NCI-H82 treated with DMSO at 0.1 percent for 48 hours (cell line): ENCODE results near the gene PAXIP1.
A peak's percentile ranks its signal among the peaks of the same experiment; 100 is the strongest.
"Not testable (repeated sequence)": the region's sequence is repeated elsewhere in the genome, so short reads cannot be mapped to it uniquely, and the experiment has no call there.

Source experiments
- DNase-seq: peaks from one replicate; lab custom pipeline; 2025; ENCODE audit not compliant: unreplicated experiment; lab: John Stamatoyannopoulos, UW

Gene PAXIP1

DNA sequence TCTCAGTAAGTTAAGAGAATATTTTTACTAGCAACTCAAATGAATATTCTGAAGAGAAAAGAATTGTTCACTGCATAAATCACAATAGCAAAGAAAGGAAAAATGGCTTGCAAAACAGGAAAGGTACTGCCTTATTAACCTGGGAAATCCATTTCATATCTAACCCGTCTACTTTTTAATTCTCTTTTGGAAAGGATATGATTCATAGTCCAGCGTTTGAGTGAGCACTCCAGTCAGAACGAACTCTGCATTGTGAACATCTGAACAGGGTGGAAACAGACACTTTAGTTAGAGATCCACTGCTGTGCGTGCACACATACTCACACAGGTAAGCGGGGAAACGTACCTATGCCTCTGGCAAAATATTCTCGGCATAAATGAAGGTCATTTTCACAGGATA lies 56.8 kb downstream of the PAXIP1 start:
- no peak for DNase-seq

- DNase-seq, result no peak
Measured at GRCh38 chr7:154943906-154944305, 59.0 kb downstream of the PAXIP1 start.

DNA sequence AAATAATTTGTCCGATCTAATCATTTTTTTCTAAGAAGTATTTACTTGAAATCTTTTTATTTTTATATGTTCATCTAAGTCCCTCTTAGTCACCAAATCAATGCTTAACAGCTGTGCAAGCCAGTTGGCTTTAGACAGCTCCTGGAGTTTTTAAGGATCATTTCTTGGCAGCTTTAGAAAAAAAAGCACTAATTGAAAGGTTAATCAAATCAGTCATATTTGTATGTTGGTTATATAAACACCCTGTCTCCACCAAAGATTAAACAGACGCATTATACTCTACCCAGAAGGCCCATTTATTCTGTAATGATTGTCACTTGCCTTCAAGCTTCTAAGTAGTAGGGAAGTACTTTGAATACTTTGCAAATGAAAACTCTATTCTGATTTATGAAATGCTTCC lies 60.2 kb downstream of the PAXIP1 start:
- no peak for DNase-seq

DNA sequence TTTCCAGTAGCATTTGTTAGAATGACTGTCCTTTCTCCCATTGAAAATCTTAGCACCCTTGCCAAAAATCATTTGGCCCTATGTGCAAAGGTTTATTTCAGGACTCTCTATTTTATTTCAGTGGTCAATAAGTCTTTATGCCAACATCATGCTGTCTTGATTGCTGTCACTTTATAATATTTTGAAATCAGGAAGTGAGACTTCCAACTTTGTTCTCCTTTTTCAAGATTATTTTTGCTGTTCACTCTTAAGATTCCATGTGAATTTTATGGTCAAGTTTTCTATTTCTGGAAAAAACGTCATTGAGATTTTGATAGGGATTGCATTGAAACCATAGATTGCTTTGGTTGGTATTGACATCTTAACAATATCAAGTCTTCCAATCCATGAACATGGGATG lies 65.1 kb downstream of the PAXIP1 start:
- no peak for DNase-seq

DNA sequence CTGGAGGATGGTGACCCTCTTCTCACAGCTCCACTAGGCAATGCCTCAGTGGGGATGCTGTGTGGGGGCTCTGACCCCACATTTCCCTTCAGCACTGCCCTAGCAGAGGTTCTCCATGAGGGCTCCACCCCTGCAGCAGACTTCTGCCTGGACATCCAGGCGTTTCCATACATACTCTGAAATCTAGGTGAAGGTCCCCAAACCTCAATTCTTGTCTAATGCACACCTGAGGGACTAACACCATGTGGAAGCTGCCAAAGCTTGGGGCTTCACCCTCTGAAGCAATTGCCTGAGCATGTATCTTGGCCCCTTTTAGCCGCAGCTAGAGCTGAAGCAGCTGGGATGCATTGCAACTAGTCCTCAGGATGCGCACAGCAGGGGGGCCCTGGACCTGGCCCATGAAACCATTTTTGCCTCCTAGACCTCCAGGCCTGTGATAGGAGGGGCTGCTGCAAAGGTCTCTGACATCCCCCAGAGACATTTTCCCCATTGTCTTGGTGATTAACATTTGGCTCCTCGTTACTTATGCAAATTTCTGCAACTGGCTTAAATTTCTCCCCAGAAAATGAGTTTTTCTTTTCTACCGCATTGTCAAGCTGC lies 68.5 kb downstream of the PAXIP1 start:
- DNase-seq, result not testable (repeated sequence)

GRCh38 chr7:154931906-154932305 lies 71.0 kb downstream of the PAXIP1 start:
- DNase-seq, result no peak

DNA sequence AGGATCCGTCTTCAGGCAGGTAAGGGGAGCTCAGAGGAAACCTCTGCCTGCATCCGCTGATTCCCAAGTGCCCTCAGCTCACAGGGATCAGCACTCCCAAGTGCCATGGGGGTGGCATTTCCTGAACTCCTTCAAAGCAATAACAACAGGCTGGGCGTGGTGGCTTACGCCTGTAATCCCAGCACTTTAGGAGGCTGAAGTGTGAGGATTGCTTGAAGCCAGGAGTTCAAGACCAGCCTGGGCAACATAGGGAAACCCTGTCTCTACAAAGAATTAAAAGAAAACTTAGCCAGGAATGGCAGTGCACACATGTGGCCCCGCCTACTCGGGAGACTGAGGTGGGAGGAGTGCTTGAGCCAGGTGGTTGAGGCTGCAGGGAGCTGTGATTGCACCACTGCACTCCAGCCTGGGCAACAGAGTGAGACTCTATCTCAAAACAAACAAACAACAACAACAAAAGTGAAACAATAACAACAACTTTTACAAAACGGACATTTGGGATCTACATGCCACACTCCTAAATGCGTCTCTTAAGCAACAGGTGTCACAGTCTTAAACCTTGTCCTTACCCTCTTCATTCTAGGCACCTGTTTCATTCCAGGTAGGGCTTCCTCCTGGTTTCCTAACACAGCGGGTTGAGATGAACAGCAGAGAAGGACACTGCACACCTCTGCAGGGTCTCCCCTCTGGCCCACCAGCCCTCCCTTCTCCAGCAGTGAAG lies 73.8 kb downstream of the PAXIP1 start:
- no peak for DNase-seq

- DNase-seq, result no peak
Measured at GRCh38 chr7:154928136-154929005, 74.6 kb downstream of the PAXIP1 start.

DNA sequence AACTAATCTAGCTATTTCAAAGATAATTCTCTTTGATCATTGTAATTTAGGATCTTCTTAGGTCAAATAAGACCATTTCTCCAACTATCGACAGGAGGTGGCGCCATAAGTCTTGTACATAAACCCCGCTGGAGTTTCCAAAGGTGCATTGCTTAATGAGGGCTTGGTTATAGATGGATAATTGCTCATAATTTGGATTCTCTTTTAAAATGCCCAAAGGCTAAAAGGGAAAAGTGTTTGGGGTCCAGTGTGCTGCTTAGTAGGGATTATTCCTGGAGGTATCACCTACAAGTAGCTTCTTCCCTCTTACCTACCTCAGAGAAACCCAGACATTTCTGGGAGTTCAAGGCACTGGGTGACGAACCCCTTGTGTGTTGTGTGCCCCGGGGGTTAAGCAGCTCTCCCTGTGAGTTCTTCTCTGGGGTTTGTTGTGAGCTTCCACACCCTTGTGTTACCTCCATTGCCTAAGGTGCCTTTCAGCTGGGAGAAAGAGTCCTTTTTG lies 75.2 kb downstream of the PAXIP1 start:
- peak; percentile 10 for DNase-seq

DNA sequence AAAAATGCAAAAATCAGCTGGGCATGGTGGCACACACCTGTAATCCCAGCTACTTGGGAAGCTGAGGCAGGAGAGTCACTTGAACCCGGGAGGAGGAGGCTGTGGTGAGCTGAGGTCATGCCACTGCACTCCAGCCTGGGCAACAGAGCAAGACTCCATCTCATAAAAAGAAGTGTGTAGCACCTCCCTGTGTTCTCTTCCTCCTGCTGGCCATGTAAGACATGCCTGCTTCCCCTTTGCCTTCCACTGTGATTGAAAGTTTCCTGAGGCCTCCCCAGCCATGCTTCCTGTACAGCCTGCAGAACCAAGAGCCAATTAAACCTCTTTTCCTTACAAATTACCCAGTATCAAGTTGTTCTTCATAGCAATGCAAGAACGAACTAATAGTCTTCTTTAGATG lies 80.5 kb downstream of the PAXIP1 start:
- not testable (repeated sequence) for DNase-seq

DNA sequence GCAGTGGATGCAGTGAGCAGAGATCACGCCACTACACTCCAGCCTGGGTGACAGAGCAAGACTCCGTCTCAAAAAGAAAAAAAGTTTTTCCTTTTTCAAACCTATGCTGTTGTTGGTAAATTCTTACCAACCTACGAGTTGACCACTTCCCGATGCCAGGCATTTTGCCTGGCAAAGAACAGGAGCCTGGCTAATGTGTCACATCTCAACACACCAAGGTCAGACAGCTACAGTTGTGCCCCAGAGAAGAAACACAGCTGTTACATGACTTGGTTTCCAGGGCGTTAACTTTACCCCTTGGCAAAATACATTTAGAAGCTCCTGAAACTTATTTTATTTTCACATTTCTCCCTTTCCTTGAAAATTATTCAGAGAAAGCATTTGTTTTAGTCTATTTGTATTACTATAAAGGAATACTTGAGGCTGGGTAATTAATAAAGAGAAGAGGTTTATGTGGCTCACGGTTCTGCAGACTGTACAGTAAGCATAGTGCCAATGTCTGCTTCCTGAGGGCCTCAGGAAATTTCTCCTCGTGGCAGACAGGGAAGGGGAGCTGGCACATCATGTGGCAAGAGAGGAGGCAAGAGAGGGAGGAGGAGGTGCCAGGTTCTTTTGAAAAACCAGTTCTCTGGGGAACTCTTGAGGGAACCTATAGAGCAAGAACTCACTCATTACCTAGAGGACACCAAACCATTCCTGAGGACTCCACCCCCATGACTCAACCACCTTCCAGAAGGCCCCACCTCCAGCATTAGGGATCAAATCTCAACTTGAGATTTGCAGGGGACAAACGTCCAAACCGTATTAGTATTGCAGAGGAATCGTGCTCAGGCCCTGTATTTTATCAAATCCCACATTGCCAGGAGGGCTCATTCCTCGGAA lies 83.3 kb downstream of the PAXIP1 start:
- DNase-seq, result no peak

DNA sequence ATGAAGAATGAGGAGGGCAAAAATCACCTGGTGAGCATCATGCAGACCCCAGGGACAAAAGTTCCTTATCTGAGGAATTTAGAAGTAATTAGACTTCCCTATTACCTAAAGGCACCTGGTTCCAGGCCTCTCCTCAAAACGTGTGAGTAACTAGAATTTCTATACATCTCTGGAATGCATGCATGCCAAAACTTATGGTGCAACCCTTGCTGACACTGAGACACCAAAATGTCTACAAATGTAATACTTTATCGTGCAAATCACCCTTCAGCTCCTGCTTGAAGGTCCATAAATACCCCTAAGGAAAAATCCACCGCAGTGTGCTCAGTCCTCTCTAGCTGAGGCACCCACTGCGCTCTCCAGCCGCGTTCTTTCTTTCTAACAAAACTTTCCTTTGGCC lies 84.2 kb downstream of the PAXIP1 start:
- no peak for DNase-seq

DNA sequence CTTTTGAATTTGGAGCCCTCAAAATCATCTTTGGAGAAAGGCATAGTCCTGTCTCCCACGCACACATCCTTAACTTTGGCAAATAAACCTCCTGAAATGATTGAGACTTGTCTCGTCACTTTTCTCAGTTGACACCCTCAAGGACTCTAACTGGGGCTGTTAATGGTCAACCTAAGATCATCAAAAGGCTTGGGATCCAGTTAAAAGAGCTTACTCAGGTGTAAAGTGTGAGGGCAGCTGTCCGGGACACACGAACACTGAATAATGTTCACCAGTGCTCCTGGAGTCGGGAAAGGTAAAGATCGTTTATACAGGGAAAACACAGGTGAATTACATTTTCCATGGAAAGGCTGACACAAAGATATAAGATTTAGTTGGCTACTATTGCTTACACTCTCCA lies 84.7 kb downstream of the PAXIP1 start:
- no peak for DNase-seq

DNA sequence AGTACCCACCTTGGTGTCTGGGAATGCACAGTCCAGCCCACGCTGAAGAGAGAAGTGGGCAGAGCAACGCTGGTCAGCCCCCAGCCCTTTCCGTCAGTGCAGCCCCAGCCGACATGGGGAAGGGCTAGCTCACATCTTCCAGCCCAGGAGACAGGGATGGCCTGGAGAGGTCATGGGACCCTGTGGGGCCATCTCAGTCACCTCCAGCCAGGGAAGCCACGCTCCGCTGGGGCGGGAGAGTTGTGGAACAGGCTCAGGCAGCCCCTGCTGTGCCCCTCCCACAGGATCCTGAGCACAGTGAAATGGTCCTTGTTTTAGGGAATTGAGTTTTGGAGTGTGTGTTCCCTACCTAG lies 85.1 kb downstream of the PAXIP1 start:
- DNase-seq, result no peak

DNA sequence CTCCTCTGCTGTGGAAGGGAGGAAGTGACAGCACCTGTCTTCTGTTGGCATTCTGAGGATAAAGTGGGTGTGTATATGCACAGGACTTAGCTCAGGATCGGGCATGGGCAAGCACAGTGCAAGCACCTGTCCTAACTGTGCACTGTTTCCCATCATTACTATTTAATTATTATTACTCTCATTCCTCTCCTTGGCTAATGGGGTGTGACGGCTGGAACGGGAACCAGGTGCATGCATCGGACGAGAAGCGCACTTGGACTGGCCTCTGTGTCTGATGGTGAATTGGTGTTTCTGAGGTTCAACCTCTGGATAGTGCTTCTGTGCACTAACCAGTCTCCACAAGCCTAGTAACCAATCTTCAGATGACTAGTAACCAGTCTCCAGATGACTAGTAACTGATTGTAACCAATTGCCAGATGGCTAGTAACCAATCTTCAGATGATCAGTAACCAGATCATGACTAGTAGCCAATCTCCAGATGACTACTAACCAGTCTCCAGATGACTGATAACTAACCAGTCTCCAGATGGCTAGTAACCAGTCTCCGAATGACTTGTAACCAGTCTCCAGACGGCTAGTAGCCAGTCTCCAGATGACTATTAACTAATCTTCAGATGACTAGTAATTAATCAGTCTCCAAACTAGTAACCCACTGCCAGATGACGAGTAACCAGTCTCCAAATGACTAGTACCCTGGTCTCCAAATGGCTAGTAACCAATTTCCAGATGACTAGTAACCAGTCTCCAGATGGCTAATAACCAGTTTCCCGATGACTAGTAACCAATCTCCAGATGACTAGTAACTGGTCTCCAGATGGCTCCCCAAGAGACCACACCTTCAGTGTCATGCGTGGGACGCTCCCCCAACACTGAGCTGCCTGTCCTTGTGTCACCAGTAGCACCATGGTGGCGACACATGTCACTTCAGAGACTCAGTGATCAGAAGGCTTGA lies 85.8 kb downstream of the PAXIP1 start:
- DNase-seq, result no peak

DNA sequence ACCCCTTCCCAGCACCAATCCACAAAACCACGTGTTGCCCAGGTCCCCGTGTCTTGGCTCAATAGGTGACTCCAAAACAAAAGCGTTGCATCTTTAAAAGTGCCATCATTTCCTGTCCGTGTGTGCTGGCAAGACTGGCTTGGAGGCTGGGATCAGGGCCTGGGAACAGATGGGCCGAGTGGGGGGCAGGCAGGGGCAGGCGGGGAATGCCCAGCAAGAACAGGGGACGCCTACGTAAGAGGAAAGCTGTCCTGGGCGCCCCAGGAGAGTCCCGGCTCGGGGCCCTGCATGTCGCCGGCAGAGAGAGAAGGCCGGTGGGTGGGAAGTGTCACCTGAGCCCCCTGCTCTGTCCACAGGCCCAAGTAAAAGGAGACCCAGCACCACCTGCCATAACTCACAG lies 86.5 kb downstream of the PAXIP1 start:
- no peak for DNase-seq

DNA sequence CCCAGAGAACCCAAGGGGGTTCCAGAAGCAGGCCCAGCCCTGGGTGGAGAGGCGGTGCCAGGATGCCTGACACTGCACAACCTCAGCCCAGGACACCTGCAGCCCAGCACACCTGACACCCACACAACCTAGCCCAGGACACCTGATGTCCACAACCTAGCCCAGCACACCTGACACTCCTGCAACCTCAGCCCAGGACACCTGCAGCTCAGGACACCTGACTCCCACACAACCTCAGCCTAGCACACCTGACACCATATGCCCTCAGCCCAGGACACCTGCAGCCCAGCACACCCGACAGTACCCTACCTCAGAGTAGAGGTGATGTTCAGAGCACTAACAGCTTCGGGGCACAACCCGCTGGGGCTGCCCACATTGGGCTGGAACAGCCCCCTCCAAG lies 87.3 kb downstream of the PAXIP1 start:
- no peak for DNase-seq

GRCh38 chr7:154914996-154915380 lies 87.9 kb downstream of the PAXIP1 start:
- DNase-seq, result no peak

DNA sequence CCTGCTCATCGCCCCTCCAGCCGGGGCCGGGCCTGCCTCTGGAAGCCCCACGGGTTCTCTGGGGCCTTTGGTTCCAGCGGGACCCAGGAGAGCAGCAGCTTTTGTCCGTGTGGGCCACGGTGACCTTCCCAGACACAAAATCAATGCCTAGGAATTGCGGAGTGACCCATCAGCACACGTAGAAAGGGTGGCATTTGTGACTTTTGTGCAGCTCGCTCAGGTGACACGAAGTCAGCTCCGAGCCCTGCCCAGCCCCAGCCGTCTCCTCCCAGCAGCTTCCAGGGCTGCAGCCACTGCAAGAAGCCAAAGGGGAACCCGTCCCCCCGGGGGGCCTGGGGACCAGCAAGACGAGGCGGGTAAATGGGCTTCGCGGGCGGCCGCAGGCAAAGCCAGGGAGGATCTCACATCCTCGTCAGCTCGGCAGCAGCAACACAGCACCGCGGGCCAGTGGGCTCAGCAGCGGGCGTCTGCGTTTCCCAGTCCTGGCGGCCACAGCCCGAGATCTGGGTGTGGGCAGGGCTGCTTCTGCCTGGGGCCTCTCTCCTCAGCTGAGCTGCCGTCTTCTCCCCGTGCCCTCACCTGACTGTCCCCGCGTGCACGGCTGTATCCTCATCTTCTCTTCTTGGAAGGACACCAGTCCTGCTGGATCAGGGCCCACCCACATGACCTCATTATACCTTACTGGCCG lies 88.5 kb downstream of the PAXIP1 start:
- DNase-seq, result no peak
